AG08396 (cell line): ENCODE data around the gene LRRC75B.
"Not testable (repeated sequence)": the region's sequence is repeated elsewhere in the genome, so short reads cannot be mapped to it uniquely, and the experiment has no call there.

Experiments used
- DNase-seq: peaks from one replicate; pipeline ENCODE4 v3.0.0; 2012; ENCODE audit warnings: low spot score, mixed read lengths

Gene LRRC75B

DNA sequence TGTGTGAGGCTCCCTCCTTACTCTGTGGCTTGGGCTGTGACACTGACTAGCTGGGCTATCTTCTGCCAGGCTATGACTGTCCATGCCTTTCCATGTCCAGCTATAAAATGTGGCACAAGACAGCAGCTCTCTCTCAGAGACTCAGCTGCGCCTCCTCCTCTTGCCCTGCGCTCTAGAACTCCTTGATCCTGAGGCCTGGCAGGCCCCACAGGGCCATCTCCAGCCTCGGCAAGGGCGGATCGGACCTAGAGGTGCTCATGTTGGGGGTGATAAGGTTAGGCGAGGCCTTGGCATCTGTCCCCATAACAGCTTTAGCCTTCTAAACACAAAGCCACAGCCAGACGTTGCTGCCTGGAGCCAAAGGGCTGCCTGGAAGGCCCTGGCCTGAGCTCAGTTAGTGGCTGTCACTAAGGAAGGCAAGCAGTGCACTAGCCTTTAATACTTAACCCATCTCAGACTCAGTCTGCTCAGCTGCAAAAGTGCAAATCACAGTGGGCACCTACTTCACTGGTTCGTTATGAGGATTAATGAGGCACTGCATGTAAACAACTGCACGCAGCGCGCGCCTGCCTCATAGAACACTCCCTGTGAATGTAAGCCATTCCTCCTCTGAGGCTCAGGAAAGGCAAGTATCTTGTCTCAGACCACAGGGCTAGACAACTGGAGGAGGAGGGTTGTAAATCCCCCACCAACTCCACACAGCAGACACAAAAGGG lies 39.1 kb downstream of the LRRC75B start:
- DNase-seq: no peak

DNA sequence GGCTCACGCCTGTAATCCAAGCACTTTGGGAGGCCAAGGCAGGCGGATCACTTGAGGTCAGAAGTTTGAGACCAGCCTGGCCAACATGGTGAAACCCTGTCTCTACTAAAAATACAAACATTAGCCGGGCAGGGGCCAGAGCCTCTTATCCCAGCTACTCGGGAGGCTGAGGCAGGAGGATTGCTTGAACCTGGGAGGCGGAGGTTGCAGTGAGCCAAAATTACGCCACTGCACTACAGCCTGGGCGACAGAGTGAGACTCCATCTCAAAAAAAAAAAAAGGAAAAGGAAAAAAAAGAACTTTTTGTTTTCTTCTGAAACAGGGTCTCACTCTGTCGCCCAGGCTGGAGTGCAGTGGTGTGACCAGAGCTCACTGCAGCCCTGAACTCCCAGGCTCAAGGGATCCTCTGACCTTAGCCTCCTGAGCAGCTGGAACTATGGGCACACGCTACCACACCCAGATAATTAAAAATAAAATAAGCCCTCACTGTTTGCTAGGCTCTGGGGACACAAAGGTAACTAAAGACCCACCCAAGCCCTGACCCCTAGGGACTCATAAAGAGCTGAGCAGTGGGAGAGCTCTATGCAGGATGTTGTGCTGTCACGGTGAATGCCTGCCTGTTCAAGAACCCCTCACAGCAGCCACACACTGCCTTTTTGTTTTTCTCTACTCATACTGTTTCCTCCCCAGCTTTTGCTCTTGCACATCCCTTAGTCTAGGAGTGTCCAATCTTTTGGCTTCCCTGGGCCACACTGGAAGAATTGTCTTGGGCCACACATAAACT lies 40.2 kb downstream of the LRRC75B start:
- DNase-seq: not testable (repeated sequence)

DNA sequence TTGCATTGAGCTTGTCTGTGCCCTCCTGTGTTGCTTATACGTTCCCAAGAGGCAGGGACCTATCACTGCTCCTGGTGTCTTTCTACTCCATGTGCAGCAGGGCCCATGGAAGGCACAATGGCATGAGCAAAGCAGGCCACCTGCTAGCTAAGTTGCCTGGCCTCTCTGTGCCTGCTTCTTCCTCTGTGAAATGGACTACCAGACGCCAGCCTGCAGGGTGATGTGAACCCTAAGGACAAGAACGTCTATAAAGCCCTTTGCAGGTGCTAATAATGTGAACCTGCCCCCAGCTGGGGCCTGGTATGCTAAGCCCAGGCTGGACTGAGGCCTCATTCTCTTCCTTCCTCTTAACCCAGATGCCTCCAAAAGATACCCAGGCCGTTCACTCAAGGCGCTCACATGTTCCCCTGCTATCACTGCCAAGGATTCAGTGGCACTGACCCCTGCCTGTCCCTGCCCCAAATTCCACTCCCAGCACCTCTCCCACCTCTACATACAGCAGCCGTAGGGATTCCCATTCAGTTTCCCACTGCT lies 41.9 kb downstream of the LRRC75B start:
- no peak for DNase-seq

DNA sequence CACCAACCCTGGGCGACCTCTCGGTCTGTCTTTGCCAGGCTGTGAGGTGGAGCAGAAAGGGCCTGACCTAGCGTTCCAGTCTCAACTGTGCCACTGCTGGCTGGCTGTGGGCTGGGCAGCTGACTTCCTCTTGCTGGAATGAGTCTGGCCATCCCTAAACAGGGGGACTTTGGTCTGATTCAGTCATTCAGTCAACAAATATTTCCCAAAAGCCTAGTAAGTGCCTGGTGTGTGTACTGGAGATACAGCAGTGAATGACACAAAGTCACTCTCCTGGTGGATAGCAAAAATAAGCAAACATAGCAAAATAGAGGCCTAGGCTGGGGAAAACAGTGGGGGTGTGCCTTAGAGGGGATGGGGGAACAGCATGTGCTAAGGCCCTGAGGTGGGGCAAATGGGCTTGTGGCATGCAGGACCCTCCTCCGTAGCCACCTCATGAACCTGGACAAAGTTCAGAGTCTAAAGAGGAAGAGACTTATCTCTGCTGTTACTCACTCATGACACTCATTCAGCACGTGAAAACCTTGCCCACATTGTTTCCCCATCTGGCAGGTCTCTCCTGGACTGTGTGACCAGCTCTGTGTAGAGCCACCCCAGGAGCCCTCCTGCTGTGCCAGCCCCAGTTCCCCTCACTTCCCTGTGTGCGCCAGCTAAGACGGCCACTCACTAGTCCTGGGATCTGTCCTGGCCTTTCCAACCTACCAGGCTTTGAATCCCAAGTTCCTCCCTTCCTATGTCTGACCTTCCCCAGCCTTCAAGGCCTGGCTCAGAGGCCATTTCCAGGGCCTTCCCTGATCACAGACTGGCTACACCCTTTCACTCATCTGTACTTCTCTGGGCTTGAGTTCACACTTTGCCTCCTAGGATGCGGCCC lies 42.6 kb downstream of the LRRC75B start:
- DNase-seq: no peak

DNA sequence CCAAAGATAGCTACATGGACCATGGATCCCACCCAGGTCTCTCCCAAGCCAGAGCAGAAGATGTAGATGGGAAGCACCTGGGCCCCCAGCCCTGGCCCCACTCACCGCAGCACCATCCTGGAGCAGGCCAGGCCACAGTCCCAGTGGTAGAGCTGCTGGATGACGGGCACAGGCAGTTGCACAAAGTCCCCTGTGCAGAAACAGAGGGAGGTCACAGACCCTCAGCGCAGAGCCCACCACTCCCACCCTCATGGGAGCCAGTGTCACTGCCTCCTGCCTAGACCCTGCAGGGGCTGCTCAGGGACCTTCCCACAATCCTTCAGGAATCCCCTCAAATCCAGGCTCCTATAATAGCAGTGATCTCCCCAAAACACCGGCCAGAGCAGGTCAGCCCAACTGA lies 44.1 kb downstream of the LRRC75B start:
- DNase-seq: no peak

DNA sequence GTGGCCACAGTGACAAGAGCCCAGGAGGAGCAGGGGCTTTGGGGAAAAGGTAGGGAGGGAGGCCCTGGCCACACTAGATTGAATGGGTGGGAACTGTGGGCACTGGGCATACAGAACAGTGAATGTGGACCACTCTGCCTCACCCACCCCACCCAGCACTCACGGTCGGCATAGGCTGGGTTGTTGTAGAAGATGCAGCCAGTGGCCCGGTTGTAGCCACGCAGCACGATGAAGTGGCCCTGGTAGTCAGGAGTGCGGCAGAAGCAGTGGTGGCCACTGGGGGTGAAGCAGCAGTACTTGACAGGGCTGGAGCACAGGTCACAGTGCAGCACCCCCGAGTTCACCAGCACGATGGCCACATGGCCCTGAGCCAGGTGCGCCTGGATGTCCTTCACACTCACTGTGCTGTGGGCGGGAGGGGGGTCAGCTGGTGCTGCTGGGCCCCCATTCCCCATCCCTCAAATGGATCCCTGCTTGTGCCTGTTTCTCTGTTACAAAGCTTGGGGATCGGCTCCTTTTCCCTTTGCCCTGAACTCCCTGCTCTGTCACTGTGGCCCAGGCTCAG lies 49.1 kb downstream of the LRRC75B start:
- no peak for DNase-seq

- DNase-seq: no peak
These were observed 49.7 kb downstream of the LRRC75B start for GRCh38 chr22:24543185-24543601.

- no peak for DNase-seq
These were observed 50.2 kb downstream of the LRRC75B start for GRCh38 chr22:24542641-24543040.

DNA sequence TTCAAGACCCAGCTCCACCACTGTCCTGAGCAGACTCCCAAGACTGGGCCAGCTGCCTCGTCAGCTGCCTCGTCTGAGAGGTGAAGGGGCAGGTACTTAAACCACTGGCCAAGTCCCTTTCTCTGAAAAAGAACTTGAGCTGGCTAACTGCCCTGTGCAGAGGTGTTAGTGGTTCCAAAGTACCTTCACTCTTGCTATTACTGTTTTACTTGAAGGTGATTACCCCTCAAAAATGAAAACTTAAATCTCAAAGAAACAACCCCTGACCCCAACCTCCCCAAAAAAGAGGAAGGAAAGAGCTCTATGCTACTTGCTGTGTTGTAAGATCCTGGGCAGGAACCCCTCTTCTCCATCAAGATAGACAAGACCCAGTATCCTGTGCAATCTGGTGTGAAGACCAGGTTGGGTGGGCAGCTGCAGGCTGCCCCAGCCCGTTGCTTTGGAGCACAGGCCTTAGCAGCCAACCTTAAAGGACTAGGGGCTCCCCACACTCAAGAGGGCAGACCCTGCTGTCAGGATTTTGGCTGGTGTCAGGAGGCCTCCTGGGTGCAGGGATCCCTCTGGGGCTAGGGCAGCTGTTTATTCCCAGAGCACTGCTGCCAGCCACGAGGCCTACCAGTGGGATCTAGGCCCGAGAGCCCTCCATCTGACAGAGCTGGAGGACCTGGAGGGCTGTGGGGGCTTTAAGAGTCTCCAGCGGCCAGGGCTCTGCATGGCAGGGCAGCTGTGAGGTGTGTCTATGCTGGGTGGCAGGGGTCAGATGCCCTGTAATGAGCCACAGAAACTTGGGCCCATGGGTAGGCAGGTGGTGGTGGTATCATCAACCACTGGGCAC lies 51.0 kb downstream of the LRRC75B start:
- DNase-seq: no peak

- no peak for DNase-seq
These were observed 52.4 kb downstream of the LRRC75B start for GRCh38 chr22:24540470-24540869.

DNA sequence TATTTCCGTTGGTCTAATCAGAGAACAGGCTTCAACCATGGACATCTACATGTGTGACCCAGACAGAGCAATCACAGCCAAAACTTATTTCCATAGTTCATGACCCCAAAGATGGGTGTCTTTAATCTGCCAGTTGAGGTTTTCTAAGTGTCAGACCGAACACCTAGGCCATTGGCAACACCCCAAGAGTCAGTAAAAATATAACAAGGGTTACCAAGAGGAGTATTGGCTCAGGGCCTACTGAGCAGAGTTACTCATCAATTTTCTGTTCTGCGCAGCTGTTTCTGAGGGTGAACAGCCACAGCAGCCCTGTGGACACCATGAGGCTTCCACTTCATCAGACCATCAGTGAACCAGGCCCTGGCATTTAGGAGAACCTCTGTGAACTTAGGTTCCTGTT lies 56.8 kb downstream of the LRRC75B start:
- DNase-seq: no peak
